Measurements from ENCODE around the gene ANKRD18B.
"Not testable (repeated sequence)": the region's sequence is repeated elsewhere in the genome, so short reads cannot be mapped to it uniquely, and the experiment has no call there.

GRCh38 chr9:33590857-33591256 is 66.8 kb downstream of the ANKRD18B start:
- not testable (repeated sequence) for TF ChIP-seq ZNF57 (CRISPR knock-in tag; IDR thresholded peaks at IDR 0.05); TAF1 (IDR thresholded peaks at IDR 0.05; ENCODE audit: control insufficient read depth, extremely low read depth, insufficient read depth, low read length, severe bottlenecking); FOXO4 (CRISPR knock-in tag; IDR thresholded peaks at IDR 0.05)
